Measurements from ENCODE around the gene OR1F1. TPM values are rescaled to one million over a fixed set of nuclear protein-coding genes. Genes with fewer than 3 reads are reported as not detected.
"Not testable (repeated sequence)": the region's sequence is repeated elsewhere in the genome, so short reads cannot be mapped to it uniquely, and the experiment has no call there.

The OR1F1 gene
- total and polyA plus RNA-seq, 2 experiments from 2014 or later: 0.38 TPM; not detected in 1

- Histone ChIP-seq H3K4me1 (ENCODE audit: insufficient read depth) (peaks cover 10% of the 10 kb centered on the region), H3K9me2 (ENCODE audit: insufficient read depth) (no peaks in the 10 kb centered on the region), H3F3A (replicated peaks; ENCODE audit: low read depth) (peaks cover 15% of the 10 kb centered on the region; the same call in 1 of the 2 replicates), H3K4me3 (no peak overlapping the region), H3K4me2 (no peak overlapping the region), H2AFZ (no peak overlapping the region), H3K27ac (ENCODE audit: low read depth) (no peak overlapping the region), H3K79me2 (replicated peaks; ENCODE audit: insufficient read depth) (peaks cover 16% of the 10 kb centered on the region), H3K27me3 (ENCODE audit: insufficient read depth) (no peaks in the 10 kb centered on the region), H4K20me1 (replicated peaks; ENCODE audit: insufficient read depth) (no peaks in the 10 kb centered on the region; the same call in 1 of the 2 replicates), H3K36me3 (ENCODE audit: insufficient read depth) (no peaks in the 10 kb centered on the region; the same call in 1 of the 2 replicates)
- Mint-ChIP-seq H3K4me1 (peaks cover 5% of the 10 kb centered on the region; the same call in 2 of the 3 replicates), H3K27ac (no peak overlapping the region), H3K27me3 (ENCODE audit: insufficient read depth, low read depth, poor library complexity) (peaks cover 15% of the 10 kb centered on the region), H3K36me3 (ENCODE audit: low read depth) (peaks cover 6% of the 10 kb centered on the region), H3K4me3 (no peak overlapping the region), H3K9me3 (peaks cover 3% of the 10 kb centered on the region; the same call in 2 of the 3 replicates)
- no peak for TF ChIP-seq NANOG (IDR thresholded peaks at IDR 0.05; ENCODE audit: borderline replicate concordance)
- DNase-seq (ENCODE audit: low spot score) (no peak), ATAC-seq (no peak)
Measured at GRCh38 chr16:3138342-3138741, 49.7 kb upstream of the OR1F1 start.

- H2AFZ ChIP-seq: no peak overlapping the region
- ATAC-seq: no peak
- TF ChIP-seq EZH2 (IDR thresholded peaks at IDR 0.05; ENCODE audit: low read depth, unreplicated experiment): no peak
- TF ChIP-seq, protein P1, sequence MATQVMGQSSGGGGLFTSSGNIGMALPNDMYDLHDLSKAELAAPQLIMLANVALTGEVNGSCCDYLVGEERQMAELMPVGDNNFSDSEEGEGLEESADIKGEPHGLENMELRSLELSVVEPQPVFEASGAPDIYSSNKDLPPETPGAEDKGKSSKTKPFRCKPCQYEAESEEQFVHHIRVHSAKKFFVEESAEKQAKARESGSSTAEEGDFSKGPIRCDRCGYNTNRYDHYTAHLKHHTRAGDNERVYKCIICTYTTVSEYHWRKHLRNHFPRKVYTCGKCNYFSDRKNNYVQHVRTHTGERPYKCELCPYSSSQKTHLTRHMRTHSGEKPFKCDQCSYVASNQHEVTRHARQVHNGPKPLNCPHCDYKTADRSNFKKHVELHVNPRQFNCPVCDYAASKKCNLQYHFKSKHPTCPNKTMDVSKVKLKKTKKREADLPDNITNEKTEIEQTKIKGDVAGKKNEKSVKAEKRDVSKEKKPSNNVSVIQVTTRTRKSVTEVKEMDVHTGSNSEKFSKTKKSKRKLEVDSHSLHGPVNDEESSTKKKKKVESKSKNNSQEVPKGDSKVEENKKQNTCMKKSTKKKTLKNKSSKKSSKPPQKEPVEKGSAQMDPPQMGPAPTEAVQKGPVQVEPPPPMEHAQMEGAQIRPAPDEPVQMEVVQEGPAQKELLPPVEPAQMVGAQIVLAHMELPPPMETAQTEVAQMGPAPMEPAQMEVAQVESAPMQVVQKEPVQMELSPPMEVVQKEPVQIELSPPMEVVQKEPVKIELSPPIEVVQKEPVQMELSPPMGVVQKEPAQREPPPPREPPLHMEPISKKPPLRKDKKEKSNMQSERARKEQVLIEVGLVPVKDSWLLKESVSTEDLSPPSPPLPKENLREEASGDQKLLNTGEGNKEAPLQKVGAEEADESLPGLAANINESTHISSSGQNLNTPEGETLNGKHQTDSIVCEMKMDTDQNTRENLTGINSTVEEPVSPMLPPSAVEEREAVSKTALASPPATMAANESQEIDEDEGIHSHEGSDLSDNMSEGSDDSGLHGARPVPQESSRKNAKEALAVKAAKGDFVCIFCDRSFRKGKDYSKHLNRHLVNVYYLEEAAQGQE (IDR thresholded peaks at IDR 0.05; ENCODE audit: unreplicated experiment): no peak
- no peak for DNase-seq (ENCODE audit: low spot score)
- H3K27me3 ChIP-seq (ENCODE audit: insufficient read depth): no peaks in the 10 kb centered on the region
- H3K27ac ChIP-seq (ENCODE audit: low read depth): no peak overlapping the region
- peaks cover 6% of the 10 kb centered on the region for H3K36me3 Mint-ChIP-seq (ENCODE audit: low read depth)
- no peak overlapping the region for H3K4me2 ChIP-seq
- no peak overlapping the region for H3K4me3 ChIP-seq
- H3K4me1 ChIP-seq (ENCODE audit: insufficient read depth): peaks cover 7% of the 10 kb centered on the region
- no peaks in the 10 kb centered on the region for H4K20me1 ChIP-seq (replicated peaks; ENCODE audit: insufficient read depth)
- peaks cover 10% of the 10 kb centered on the region for H3K79me2 ChIP-seq (replicated peaks; ENCODE audit: insufficient read depth)
- peaks cover 3% of the 10 kb centered on the region; the same call in 2 of the 3 replicates for H3K9me3 Mint-ChIP-seq
- H3K9me2 ChIP-seq (ENCODE audit: insufficient read depth): no peaks in the 10 kb centered on the region
- H3K36me3 ChIP-seq (ENCODE audit: insufficient read depth): no peaks in the 10 kb centered on the region; the same call in 1 of the 2 replicates
- no peak overlapping the region; the same call in 2 of the 3 replicates for H3K4me3 Mint-ChIP-seq
- H3K4me1 Mint-ChIP-seq: peaks cover 5% of the 10 kb centered on the region; the same call in 2 of the 3 replicates
- peaks cover 15% of the 10 kb centered on the region; the same call in 1 of the 2 replicates for H3F3A ChIP-seq (replicated peaks; ENCODE audit: low read depth)
- peaks cover 15% of the 10 kb centered on the region for H3K27me3 Mint-ChIP-seq (ENCODE audit: insufficient read depth, low read depth, poor library complexity)
- no peak overlapping the region for H3K27ac Mint-ChIP-seq
Measured at GRCh38 chr16:3138823-3139426, 49.1 kb upstream of the OR1F1 start.

DNA sequence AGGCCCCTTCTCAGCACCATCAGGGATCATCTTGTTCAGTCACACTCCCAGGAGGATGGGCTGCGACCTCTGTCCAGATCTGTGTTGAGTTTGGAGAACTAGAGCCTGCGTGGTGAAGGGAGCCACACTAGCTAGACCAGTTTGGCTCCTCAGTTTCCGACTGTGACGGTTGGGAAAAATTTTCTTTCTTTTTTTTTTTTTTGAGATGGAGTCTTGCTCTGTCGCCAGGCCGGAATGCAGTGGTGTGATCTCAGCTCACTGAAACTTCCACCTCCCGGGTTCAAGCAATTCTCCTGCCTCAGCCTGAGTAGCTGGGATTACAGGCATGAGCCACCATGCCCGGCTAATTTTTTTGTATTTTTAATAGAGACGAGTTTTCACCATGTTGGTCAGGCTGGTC, 48.4 kb upstream of the OR1F1 start:
- not testable (repeated sequence) for H3K4me2 ChIP-seq; H3K27me3 ChIP-seq (ENCODE audit: insufficient read depth); ATAC-seq; H3K27ac Mint-ChIP-seq; H3K9me2 ChIP-seq (ENCODE audit: insufficient read depth); H2AFZ ChIP-seq; H3K36me3 ChIP-seq (ENCODE audit: insufficient read depth); H3K4me3 Mint-ChIP-seq; H3K4me1 ChIP-seq (ENCODE audit: insufficient read depth); DNase-seq (ENCODE audit: low spot score); H4K20me1 ChIP-seq (replicated peaks; ENCODE audit: insufficient read depth); H3K4me3 ChIP-seq; H3K4me1 Mint-ChIP-seq; H3K27ac ChIP-seq (ENCODE audit: low read depth); H3K79me2 ChIP-seq (replicated peaks; ENCODE audit: insufficient read depth); H3K9me3 Mint-ChIP-seq; H3K36me3 Mint-ChIP-seq (ENCODE audit: low read depth)
- peaks cover 15% of the 10 kb centered on the region; the same call in 1 of the 2 replicates for H3F3A ChIP-seq (replicated peaks; ENCODE audit: low read depth)
- H3K27me3 Mint-ChIP-seq (ENCODE audit: insufficient read depth, low read depth, poor library complexity): peaks cover 15% of the 10 kb centered on the region
